ENCODE data around the gene PLEKHG7.
"Not testable (repeated sequence)": the region's sequence is repeated elsewhere in the genome, so short reads cannot be mapped to it uniquely, and the experiment has no call there.

PLEKHG7 gene

DNA sequence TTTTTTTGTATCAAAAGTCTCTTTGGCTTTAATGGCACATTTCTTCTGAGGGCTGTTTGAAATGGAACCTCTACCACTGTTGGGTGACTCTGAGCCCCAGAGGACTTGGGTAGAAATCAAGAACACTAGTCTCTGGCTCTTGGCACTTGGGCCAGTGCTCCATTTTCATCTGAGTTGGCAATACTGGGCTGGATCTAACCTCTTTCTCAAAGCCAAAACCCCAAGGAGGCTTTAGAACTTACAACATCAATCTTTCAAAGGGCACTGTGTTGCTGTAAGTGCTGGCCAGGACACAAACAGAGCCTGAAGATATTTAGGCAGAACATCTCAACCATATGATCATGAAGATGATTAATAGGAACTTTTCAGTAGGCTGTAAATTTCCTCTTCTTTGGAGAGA lies 34.0 kb upstream of the PLEKHG7 start:
- Histone ChIP-seq H3K4me3 (ENCODE audit: low read length) (no peak overlapping the region), H3K4me1 (ENCODE audit: low read length) (peaks cover 10% of the 10 kb centered on the region), H3K36me3 (replicated peaks; ENCODE audit: low read depth, low read length) (no peaks in the 10 kb centered on the region), H3K79me2 (ENCODE audit: low read length) (no peaks in the 10 kb centered on the region), H3K9ac (ENCODE audit: low read length) (no peak overlapping the region), H3K27ac (ENCODE audit: low read length) (no peak overlapping the region), H3K27me3 (ENCODE audit: low read depth, low read length) (no peaks in the 10 kb centered on the region), H2AFZ (ENCODE audit: low read depth, low read length) (no peak overlapping the region), H4K20me1 (ENCODE audit: insufficient read depth, low read length) (no peaks in the 10 kb centered on the region), H3K4me2 (ENCODE audit: low read length) (no peak overlapping the region), H3K9me3 (ENCODE audit: insufficient read depth, low read length) (no peaks in the 10 kb centered on the region)
- TF ChIP-seq EZH2phosphoT487 (IDR thresholded peaks at IDR 0.05; ENCODE audit: low read depth) (no peak), CTCF (IDR thresholded peaks at IDR 0.05; ENCODE audit: low read depth, low read length) (no peak)

DNA sequence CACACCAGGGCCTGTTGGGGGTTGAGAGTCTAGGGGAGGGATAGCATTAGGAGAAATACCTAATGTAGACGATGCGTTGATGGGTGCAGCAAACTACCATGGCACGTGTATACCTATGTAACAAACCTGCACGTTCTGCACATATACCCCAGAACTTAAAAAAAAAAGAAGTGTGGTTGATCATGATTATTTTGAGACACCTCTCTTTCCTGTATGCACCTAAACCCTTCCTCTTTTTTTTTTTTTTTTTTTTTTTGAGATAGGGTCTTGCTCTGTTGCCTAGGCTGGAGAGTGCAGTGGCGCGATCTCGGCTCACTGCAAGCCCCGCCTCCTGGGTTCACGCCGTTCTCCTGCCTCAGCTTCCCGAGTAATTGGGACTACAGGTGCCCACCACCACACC lies 31.3 kb upstream of the PLEKHG7 start:
- H3K9me3 ChIP-seq (ENCODE audit: insufficient read depth, low read length); H3K36me3 ChIP-seq (replicated peaks; ENCODE audit: low read depth, low read length); H3K4me2 ChIP-seq (ENCODE audit: low read length); H3K9ac ChIP-seq (ENCODE audit: low read length); H3K27ac ChIP-seq (ENCODE audit: low read length); H2AFZ ChIP-seq (ENCODE audit: low read depth, low read length); H4K20me1 ChIP-seq (ENCODE audit: insufficient read depth, low read length); H3K79me2 ChIP-seq (ENCODE audit: low read length); H3K27me3 ChIP-seq (ENCODE audit: low read depth, low read length); H3K4me3 ChIP-seq (ENCODE audit: low read length): not testable (repeated sequence)
- H3K4me1 ChIP-seq (ENCODE audit: low read length) = peaks cover 31% of the 10 kb centered on the region

DNA sequence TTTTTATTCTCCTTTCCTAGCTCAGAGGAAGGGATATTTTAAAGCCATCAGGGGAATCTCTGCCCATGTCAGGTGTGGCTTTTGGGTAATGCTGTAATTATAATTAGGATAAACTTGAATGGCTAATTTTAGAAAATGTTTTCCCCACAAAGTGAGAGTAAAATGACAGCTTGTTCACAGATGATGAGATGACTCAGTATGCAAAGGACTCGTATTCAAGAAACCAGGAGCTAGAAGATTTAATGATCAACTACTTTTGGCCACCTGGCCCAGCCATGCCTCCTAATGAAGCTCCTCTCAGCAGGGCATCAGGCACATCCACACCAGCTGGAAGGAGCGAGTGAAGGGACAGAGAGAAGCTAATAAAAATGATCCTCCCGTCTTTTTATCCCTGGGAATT lies 29.0 kb upstream of the PLEKHG7 start:
- Histone ChIP-seq H3K9me3 (ENCODE audit: insufficient read depth, low read length) (no peaks in the 10 kb centered on the region), H2AFZ (ENCODE audit: low read depth, low read length) (no peak overlapping the region), H3K36me3 (replicated peaks; ENCODE audit: low read depth, low read length) (no peaks in the 10 kb centered on the region), H3K4me2 (ENCODE audit: low read length) (peak overlapping the region; percentile 40), H3K79me2 (ENCODE audit: low read length) (no peaks in the 10 kb centered on the region), H3K27me3 (ENCODE audit: low read depth, low read length) (no peaks in the 10 kb centered on the region), H3K4me3 (ENCODE audit: low read length) (no peak overlapping the region), H3K4me1 (ENCODE audit: low read length) (peaks cover 35% of the 10 kb centered on the region), H3K27ac (ENCODE audit: low read length) (0 out of 2 replicates have a peak overlapping the region, but pooled peaks have one; percentile 10), H4K20me1 (ENCODE audit: insufficient read depth, low read length) (no peaks in the 10 kb centered on the region), H3K9ac (ENCODE audit: low read length) (no peak overlapping the region)
- no peak for TF ChIP-seq EZH2phosphoT487 (IDR thresholded peaks at IDR 0.05; ENCODE audit: low read depth)
- no peak for TF ChIP-seq CTCF (IDR thresholded peaks at IDR 0.05; ENCODE audit: low read depth, low read length)

DNA sequence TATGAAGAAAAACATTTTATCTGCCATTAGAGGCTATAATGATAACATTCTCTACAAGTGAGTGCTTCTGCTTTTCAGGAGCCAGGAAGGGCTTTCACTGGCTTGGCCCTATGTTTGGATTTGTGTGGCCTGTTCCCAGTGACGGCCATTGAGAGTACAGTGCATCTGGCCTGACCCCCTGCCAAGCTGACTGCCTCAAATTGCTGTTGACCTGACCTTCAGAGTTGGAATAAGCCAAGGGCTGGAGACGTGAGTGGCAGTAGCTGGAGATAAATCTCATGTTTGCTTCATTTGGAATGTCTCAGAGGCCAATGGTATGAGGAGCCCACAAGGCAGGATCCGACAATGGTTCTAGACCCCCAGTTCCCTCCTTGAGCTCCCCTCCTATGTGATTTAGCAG lies 28.3 kb upstream of the PLEKHG7 start:
- H3K9ac ChIP-seq (ENCODE audit: low read length) = no peak overlapping the region
- H3K27ac ChIP-seq (ENCODE audit: low read length) = no peak overlapping the region
- H2AFZ ChIP-seq (ENCODE audit: low read depth, low read length) = no peak overlapping the region
- no peaks in the 10 kb centered on the region for H3K79me2 ChIP-seq (ENCODE audit: low read length)
- H4K20me1 ChIP-seq (ENCODE audit: insufficient read depth, low read length) = no peaks in the 10 kb centered on the region
- H3K4me1 ChIP-seq (ENCODE audit: low read length) = peaks cover 35% of the 10 kb centered on the region
- H3K9me3 ChIP-seq (ENCODE audit: insufficient read depth, low read length) = no peaks in the 10 kb centered on the region
- H3K36me3 ChIP-seq (replicated peaks; ENCODE audit: low read depth, low read length) = no peaks in the 10 kb centered on the region
- H3K4me3 ChIP-seq (ENCODE audit: low read length) = no peak overlapping the region
- no peaks in the 10 kb centered on the region for H3K27me3 ChIP-seq (ENCODE audit: low read depth, low read length)
- TF ChIP-seq EZH2phosphoT487 (IDR thresholded peaks at IDR 0.05; ENCODE audit: low read depth) (no peak), CTCF (IDR thresholded peaks at IDR 0.05; ENCODE audit: low read depth, low read length) (no peak)
- H3K4me2 ChIP-seq (ENCODE audit: low read length) = no peak overlapping the region
